Measurements from ENCODE around the gene CSRNP3.

The CSRNP3 gene

GRCh38 chr2:165635532-165635931 lies 166.0 kb downstream of the CSRNP3 start:
- Histone ChIP-seq H3F3A (ENCODE audit: insufficient read depth, low read length) (no peaks in the 10 kb centered on the region), H3K27ac (ENCODE audit: low read depth, low read length, poor library complexity, severe bottlenecking) (no peak overlapping the region), H3K4me3 (ENCODE audit: low read depth, low read length, poor library complexity, severe bottlenecking) (no peak overlapping the region), H3K9me3 (ENCODE audit: low read length) (no peaks in the 10 kb centered on the region), H3K4me2 (ENCODE audit: low read length) (no peak overlapping the region), H3K36me3 (ENCODE audit: insufficient read depth, low read length) (no peaks in the 10 kb centered on the region), H3K4me1 (ENCODE audit: insufficient read depth, low read length, severe bottlenecking) (no peaks in the 10 kb centered on the region), H2AFZ (ENCODE audit: low read length) (no peak overlapping the region), H3K9ac (ENCODE audit: low read length) (no peak overlapping the region), H4K20me1 (ENCODE audit: insufficient read depth, low read length) (no peaks in the 10 kb centered on the region), H3K27me3 (ENCODE audit: insufficient read depth, low read length) (no peaks in the 10 kb centered on the region), H3K79me2 (ENCODE audit: insufficient read depth, low read length) (no peaks in the 10 kb centered on the region), H3K9me2 (ENCODE audit: low read depth, low read length) (no peaks in the 10 kb centered on the region)
- no peak for TF ChIP-seq EZH2 (IDR thresholded peaks at IDR 0.05; ENCODE audit: borderline replicate concordance, low read length)

GRCh38 chr2:165636959-165637358 lies 167.5 kb downstream of the CSRNP3 start:
- Histone ChIP-seq H3K27me3 (ENCODE audit: insufficient read depth, low read length) (no peaks in the 10 kb centered on the region), H4K20me1 (ENCODE audit: insufficient read depth, low read length) (no peaks in the 10 kb centered on the region), H2AFZ (ENCODE audit: low read length) (no peak overlapping the region), H3K27ac (ENCODE audit: low read depth, low read length, poor library complexity, severe bottlenecking) (no peak overlapping the region), H3K4me2 (ENCODE audit: low read length) (no peak overlapping the region), H3K79me2 (ENCODE audit: insufficient read depth, low read length) (no peaks in the 10 kb centered on the region), H3K4me3 (ENCODE audit: low read depth, low read length, poor library complexity, severe bottlenecking) (no peak overlapping the region), H3K9me3 (ENCODE audit: low read length) (no peaks in the 10 kb centered on the region), H3K9me2 (ENCODE audit: low read depth, low read length) (no peaks in the 10 kb centered on the region), H3K4me1 (ENCODE audit: insufficient read depth, low read length, severe bottlenecking) (no peaks in the 10 kb centered on the region), H3K36me3 (ENCODE audit: insufficient read depth, low read length) (no peaks in the 10 kb centered on the region), H3F3A (ENCODE audit: insufficient read depth, low read length) (no peaks in the 10 kb centered on the region), H3K9ac (ENCODE audit: low read length) (no peak overlapping the region)
- TF ChIP-seq EZH2 (IDR thresholded peaks at IDR 0.05; ENCODE audit: borderline replicate concordance, low read length): no peak
- no peak for TF ChIP-seq CTCF (IDR thresholded peaks at IDR 0.05; ENCODE audit: low read length)

GRCh38 chr2:165637396-165637795 lies 167.9 kb downstream of the CSRNP3 start:
- Histone ChIP-seq H3K4me1 (ENCODE audit: insufficient read depth, low read length, severe bottlenecking) (no peaks in the 10 kb centered on the region), H3K36me3 (ENCODE audit: insufficient read depth, low read length) (no peaks in the 10 kb centered on the region), H3K79me2 (ENCODE audit: insufficient read depth, low read length) (no peaks in the 10 kb centered on the region), H3F3A (ENCODE audit: insufficient read depth, low read length) (no peaks in the 10 kb centered on the region), H3K27ac (ENCODE audit: low read depth, low read length, poor library complexity, severe bottlenecking) (no peak overlapping the region), H2AFZ (ENCODE audit: low read length) (no peak overlapping the region), H3K27me3 (ENCODE audit: insufficient read depth, low read length) (no peaks in the 10 kb centered on the region), H3K4me2 (ENCODE audit: low read length) (no peak overlapping the region), H3K9me2 (ENCODE audit: low read depth, low read length) (no peaks in the 10 kb centered on the region), H3K4me3 (ENCODE audit: low read depth, low read length, poor library complexity, severe bottlenecking) (no peak overlapping the region), H4K20me1 (ENCODE audit: insufficient read depth, low read length) (no peaks in the 10 kb centered on the region), H3K9ac (ENCODE audit: low read length) (no peak overlapping the region), H3K9me3 (ENCODE audit: low read length) (no peaks in the 10 kb centered on the region)
- TF ChIP-seq CTCF (IDR thresholded peaks at IDR 0.05; ENCODE audit: low read length) (no peak), EZH2 (IDR thresholded peaks at IDR 0.05; ENCODE audit: borderline replicate concordance, low read length) (no peak)

GRCh38 chr2:165639504-165639903 lies 170.0 kb downstream of the CSRNP3 start:
- Histone ChIP-seq H3K27me3 (ENCODE audit: insufficient read depth, low read length) (no peaks in the 10 kb centered on the region), H3K9ac (ENCODE audit: low read length) (no peak overlapping the region), H3K4me3 (ENCODE audit: low read depth, low read length, poor library complexity, severe bottlenecking) (no peak overlapping the region), H3F3A (ENCODE audit: insufficient read depth, low read length) (no peaks in the 10 kb centered on the region), H3K9me2 (ENCODE audit: low read depth, low read length) (no peaks in the 10 kb centered on the region), H3K36me3 (ENCODE audit: insufficient read depth, low read length) (no peaks in the 10 kb centered on the region), H3K4me1 (ENCODE audit: insufficient read depth, low read length, severe bottlenecking) (no peaks in the 10 kb centered on the region), H3K79me2 (ENCODE audit: insufficient read depth, low read length) (no peaks in the 10 kb centered on the region), H4K20me1 (ENCODE audit: insufficient read depth, low read length) (no peaks in the 10 kb centered on the region), H2AFZ (ENCODE audit: low read length) (no peak overlapping the region), H3K9me3 (ENCODE audit: low read length) (no peaks in the 10 kb centered on the region), H3K4me2 (ENCODE audit: low read length) (no peak overlapping the region), H3K27ac (ENCODE audit: low read depth, low read length, poor library complexity, severe bottlenecking) (no peak overlapping the region)
- TF ChIP-seq EZH2 (IDR thresholded peaks at IDR 0.05; ENCODE audit: borderline replicate concordance, low read length): no peak
- TF ChIP-seq CTCF (IDR thresholded peaks at IDR 0.05; ENCODE audit: low read length): no peak

Data from OCI-LY1 (cell line).